ENCODE data around the gene PITHD1. TPM values are rescaled to one million over a fixed set of nuclear protein-coding genes. Genes with fewer than 3 reads are reported as not detected.

Gene PITHD1
- total and polyA plus RNA-seq, 4 experiments from 2014 or later, result 65.3 to 82.2 (median 80.2) TPM

DNA sequence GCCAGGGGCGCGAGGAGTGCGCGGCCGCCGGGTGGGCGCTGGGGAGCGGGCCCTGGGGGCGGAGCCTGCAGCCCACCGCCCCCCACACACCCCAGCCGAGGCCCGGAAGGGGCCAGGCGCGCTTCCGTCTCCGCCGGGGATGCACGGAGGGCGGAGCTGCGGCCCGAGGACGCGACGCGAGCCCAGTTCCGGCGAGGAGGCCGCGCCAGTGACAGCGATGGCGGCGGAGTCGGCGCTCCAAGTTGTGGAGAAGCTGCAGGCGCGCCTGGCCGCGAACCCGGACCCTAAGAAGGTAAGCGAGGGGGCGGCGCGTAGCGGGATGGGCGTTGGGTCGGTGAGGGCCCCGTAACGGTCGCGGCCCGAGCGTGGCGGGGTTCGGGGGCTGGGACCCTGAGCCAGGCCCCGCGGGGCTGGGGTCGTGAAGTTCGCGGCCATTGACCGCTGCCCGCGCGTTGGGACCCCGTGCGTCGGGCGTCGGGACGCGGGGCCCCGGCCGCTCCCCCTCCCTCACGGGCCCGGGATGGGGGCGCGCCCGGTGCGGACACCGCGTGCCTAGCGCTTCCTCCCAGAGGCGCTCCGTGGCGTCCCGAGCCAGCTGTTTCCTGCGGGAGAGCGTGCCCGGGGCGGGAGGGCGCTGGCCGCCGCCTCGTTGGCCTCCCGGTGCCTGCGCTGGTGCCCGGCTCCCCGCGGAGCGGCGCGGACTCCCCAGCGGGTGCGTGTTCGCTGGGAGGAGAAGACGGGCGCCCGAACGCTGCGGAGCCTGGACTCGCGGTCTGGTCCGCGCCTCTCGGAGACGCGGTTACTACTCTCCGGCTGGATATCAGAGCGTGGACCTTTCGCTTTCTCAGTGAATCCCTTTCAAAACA lies 34.7 kb upstream of the PITHD1 start, which contains the start of gene ELOA:
Gene ELOA, plus strand, starts transcription at position 185 of the 866 bp plus-strand sequence. Its CDS starts 33 bp downstream, at position 218.
- Histone ChIP-seq H3K27ac (ENCODE audit: low read depth, low read length) (peak within 1 kb of the TSS; percentile 87), H3K4me1 (ENCODE audit: insufficient read depth, low read length) (peaks cover 51% of the 10 kb centered on the region), H3K4me3 (ENCODE audit: low read length in 2 of 2) (peak within 1 kb of the TSS; percentile 75 to 89), H3K27me3 (ENCODE audit: insufficient read depth, low read length) (no peaks in the 10 kb centered on the region), H3K9me3 (ENCODE audit: control insufficient read depth in 1 of 2, low read length in 2 of 2) (no peaks in the 10 kb centered on the region), H3K36me3 (ENCODE audit: insufficient read depth, low read length) (no peaks in the 10 kb centered on the region)
- CTCF ChIA-PET (ENCODE audit: partially characterized antibody), result interaction anchor here (2.3 kb wide), 1 partner anchor 28 kb away, joined by 8 read pairs; no protein-coding TSS in a partner anchor
- intact Hi-C loops (cut with micrococcal nuclease), result loop anchor here (1.0 to 5.0 kb wide), 2 partner anchors 34 to 52 kb away; partner anchors contain the start of genes PITHD1 and RPL11
- peak within 1 kb of the TSS; percentile 92 to 95 (median 94) for H3K27ac Mint-ChIP-seq
- H3K27me3 Mint-ChIP-seq, result no peaks in the 10 kb centered on the region
- peak; percentile 74 to 78 (median 77) for DNase-seq
- H3K4me3 Mint-ChIP-seq, result peak within 1 kb of the TSS; percentile 91 to 97 (median 92)
- H3K4me1 Mint-ChIP-seq, result peaks cover 38 to 57% (median 46%) of the 10 kb centered on the region in 4 donors
- POLR2A ChIA-PET (ENCODE audit: partially characterized antibody), result interaction anchor here (0.6 to 3.2 kb wide), 14 partner anchors 8 to 241 kb away, joined by 3 to 40 read pairs (median 4); partner anchors contain the start of genes HMGCL, LYPLA2, PITHD1 and RPL11
- H3K36me3 Mint-ChIP-seq, result peaks cover 7 to 31% of the 10 kb centered on the region in 2 donors
- no peaks in the 10 kb centered on the region for H3K9me3 Mint-ChIP-seq

DNA sequence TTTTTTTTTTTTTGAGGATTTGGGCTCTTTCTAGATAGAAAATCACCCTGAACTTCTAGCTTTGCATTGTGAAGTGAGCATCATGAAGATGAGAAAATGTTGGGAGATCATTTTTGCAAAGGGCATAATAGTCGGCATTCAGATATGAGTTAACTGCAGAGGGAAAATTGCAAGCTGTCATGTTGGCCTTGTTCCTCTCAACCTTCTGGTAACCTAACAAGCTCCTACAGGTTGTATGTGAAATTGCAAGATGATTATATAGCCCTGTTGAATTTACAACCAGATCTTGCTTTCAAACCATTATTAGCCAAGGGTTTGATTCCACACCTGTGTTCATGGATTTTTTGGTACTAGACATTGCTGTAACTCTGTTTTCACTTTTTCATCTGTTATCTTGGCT lies 32.7 kb upstream of the PITHD1 start:
- Mint-ChIP-seq H3K36me3 (peaks cover 8 to 44% of the 10 kb centered on the region in 2 donors), H3K27ac (peak overlapping the region in 6 of 7 donors; percentile 48 to 94 (median 68)), H3K4me1 (peaks cover 39 to 68% (median 50%) of the 10 kb centered on the region in 4 donors), H3K4me3 (peak overlapping the region; percentile 55 to 97 (median 92)), H3K9me3 (no peaks in the 10 kb centered on the region), H3K27me3 (no peaks in the 10 kb centered on the region)
- peaks cover 5% of the 10 kb centered on the region for H3K36me3 ChIP-seq (ENCODE audit: insufficient read depth, low read length)
- no peak overlapping the region for H3K27ac ChIP-seq (ENCODE audit: low read depth, low read length)
- H3K4me3 ChIP-seq (ENCODE audit: low read length in 2 of 2), result no peak overlapping the region
- no peaks in the 10 kb centered on the region for H3K9me3 ChIP-seq (ENCODE audit: control insufficient read depth in 1 of 2, low read length in 2 of 2)
- no peaks in the 10 kb centered on the region for H3K27me3 ChIP-seq (ENCODE audit: insufficient read depth, low read length)
- peaks cover 56% of the 10 kb centered on the region for H3K4me1 ChIP-seq (ENCODE audit: insufficient read depth, low read length)
- ChIA-PET POLR2A (ENCODE audit: partially characterized antibody) (interaction anchor here (0.7 to 3.2 kb wide), 3 partner anchors 13 to 54 kb away, joined by 3 to 40 read pairs (median 3); partner anchors contain the start of gene RPL11), CTCF (ENCODE audit: partially characterized antibody) (interaction anchor here (0.7 to 1.6 kb wide), 4 partner anchors 9 to 54 kb away, joined by 3 to 5 read pairs (median 4); partner anchors contain the start of gene RPL11)
- peak in 4 of 5 donors; percentile 21 to 37 (median 28) for DNase-seq
- intact Hi-C loops (cut with micrococcal nuclease), result no loop called here

DNA sequence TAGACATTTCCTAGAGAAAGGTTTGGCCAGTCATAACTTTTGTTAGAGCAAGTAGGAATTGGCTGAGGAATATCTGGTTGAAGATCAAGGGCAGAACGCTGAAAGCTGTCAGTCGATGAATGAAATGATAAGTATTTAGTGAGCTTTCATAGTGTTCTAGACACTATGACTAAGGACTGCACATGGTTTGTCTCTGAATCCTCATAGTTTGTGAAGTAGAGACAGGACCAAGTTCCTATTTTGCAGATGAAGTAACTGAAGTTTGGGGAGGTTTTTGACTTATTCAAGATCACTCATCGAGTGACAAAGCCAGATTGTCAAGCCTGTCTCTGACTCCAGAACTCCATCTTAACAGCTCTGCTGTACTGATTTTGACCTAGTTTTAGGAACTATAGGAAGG lies 30.2 kb upstream of the PITHD1 start:
- peaks cover 20 to 60% of the 10 kb centered on the region in 2 donors for H3K36me3 Mint-ChIP-seq
- POLR2A ChIA-PET (ENCODE audit: partially characterized antibody), result interaction anchor here (0.7 kb wide), 1 partner anchor 251 kb away, joined by 3 read pairs; no protein-coding TSS in a partner anchor
- DNase-seq, result no peak

DNA sequence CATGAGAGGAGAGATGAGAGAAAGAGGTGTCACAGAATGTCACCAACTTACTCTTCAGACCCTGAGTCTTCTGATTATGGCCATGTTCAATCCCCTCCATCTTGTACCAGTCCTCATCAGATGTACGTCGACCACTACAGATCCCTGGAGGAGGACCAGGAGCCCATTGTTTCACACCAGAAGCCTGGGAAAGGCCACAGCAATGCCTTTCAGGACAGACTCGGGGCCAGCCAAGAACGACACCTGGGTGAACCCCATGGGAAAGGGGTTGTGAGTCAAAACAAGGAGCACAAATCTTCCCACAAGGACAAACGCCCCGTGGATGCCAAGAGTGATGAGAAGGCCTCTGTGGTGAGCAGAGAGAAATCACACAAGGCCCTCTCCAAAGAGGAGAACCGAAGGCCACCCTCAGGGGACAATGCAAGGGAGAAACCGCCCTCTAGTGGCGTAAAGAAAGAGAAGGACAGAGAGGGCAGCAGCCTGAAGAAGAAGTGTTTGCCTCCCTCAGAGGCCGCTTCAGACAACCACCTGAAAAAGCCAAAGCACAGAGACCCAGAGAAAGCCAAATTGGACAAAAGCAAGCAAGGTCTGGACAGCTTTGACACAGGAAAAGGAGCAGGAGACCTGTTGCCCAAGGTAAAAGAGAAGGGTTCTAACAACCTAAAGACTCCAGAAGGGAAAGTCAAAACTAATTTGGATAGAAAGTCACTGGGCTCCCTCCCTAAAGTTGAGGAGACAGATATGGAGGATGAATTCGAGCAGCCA lies 27.0 kb upstream of the PITHD1 start:
- Histone ChIP-seq H3K36me3 (ENCODE audit: insufficient read depth, low read length) (peaks cover 62% of the 10 kb centered on the region), H3K4me3 (ENCODE audit: low read length in 2 of 2) (no peak overlapping the region), H3K27me3 (ENCODE audit: insufficient read depth, low read length) (no peaks in the 10 kb centered on the region), H3K4me1 (ENCODE audit: insufficient read depth, low read length) (peaks cover 23% of the 10 kb centered on the region), H3K9me3 (ENCODE audit: control insufficient read depth in 1 of 2, low read length in 2 of 2) (no peaks in the 10 kb centered on the region), H3K27ac (ENCODE audit: low read depth, low read length) (no peak overlapping the region)
- peaks cover 21 to 37% (median 28%) of the 10 kb centered on the region in 4 donors for H3K4me1 Mint-ChIP-seq
- intact Hi-C loops (cut with micrococcal nuclease), result no loop called here
- POLR2A ChIA-PET (ENCODE audit: partially characterized antibody), result interaction anchor here (1.6 kb wide), 1 partner anchor 8 kb away, joined by 8 read pairs; the partner anchor contains the start of gene ELOA
- no peaks in the 10 kb centered on the region for H3K27me3 Mint-ChIP-seq
- no peaks in the 10 kb centered on the region for H3K9me3 Mint-ChIP-seq
- peak overlapping the region in 1 of 8 donors; percentile 45 for H3K4me3 Mint-ChIP-seq
- peak overlapping the region in 6 of 7 donors; percentile 35 to 68 (median 46) for H3K27ac Mint-ChIP-seq
- DNase-seq, result peak in 3 of 5 donors; percentile 29 to 37 (median 35)
- H3K36me3 Mint-ChIP-seq, result peaks cover 46 to 81% of the 10 kb centered on the region in 2 donors
- CTCF ChIA-PET (ENCODE audit: partially characterized antibody), result no interaction called here

More for the DNA sequence above, 30.2 kb upstream of the PITHD1 start:
- Histone ChIP-seq H3K27ac (ENCODE audit: low read depth, low read length) (no peak overlapping the region), H3K36me3 (ENCODE audit: insufficient read depth, low read length) (peaks cover 30% of the 10 kb centered on the region), H3K4me1 (ENCODE audit: insufficient read depth, low read length) (peaks cover 44% of the 10 kb centered on the region), H3K9me3 (ENCODE audit: control insufficient read depth in 1 of 2, low read length in 2 of 2) (no peaks in the 10 kb centered on the region), H3K4me3 (ENCODE audit: low read length in 2 of 2) (no peak overlapping the region), H3K27me3 (ENCODE audit: insufficient read depth, low read length) (no peaks in the 10 kb centered on the region)
- Mint-ChIP-seq H3K27me3 (no peaks in the 10 kb centered on the region), H3K27ac (peak overlapping the region in 5 of 7 donors; percentile 1 to 62 (median 57)), H3K9me3 (no peaks in the 10 kb centered on the region), H3K4me1 (peaks cover 34 to 59% (median 44%) of the 10 kb centered on the region in 4 donors), H3K4me3 (peak overlapping the region in 2 of 8 donors; percentile 5 to 10)
- intact Hi-C loops (cut with micrococcal nuclease), result no loop called here
- CTCF ChIA-PET (ENCODE audit: partially characterized antibody), result interaction anchor here (1.3 to 2.0 kb wide), 3 partner anchors 10 to 49 kb away, joined by 3 to 12 read pairs (median 3); no protein-coding TSS in a partner anchor

DNA sequence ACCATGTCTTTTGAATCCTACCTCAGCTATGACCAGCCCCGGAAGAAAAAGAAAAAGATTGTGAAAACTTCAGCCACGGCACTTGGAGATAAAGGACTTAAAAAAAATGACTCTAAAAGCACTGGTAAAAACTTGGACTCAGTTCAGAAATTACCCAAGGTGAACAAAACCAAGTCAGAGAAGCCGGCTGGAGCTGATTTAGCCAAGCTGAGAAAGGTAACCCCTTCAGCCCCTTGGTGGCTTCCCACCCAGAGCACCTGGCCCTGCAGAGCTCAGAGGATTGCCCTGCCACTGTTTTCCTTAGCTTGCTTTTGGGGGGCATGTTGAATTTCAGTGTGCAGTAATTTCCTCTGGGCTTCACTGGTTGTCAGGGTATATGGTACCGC lies 26.4 kb upstream of the PITHD1 start:
- POLR2A ChIA-PET (ENCODE audit: partially characterized antibody), result interaction anchor here (1.6 kb wide), 1 partner anchor 8 kb away, joined by 8 read pairs; the partner anchor contains the start of gene ELOA
- no peaks in the 10 kb centered on the region for H3K27me3 Mint-ChIP-seq
- no peak overlapping the region for H3K4me3 ChIP-seq (ENCODE audit: low read length in 2 of 2)
- peaks cover 17 to 33% (median 24%) of the 10 kb centered on the region in 4 donors for H3K4me1 Mint-ChIP-seq
- no peaks in the 10 kb centered on the region for H3K9me3 Mint-ChIP-seq
- H3K4me3 Mint-ChIP-seq, result no peak overlapping the region
- no peak overlapping the region for H3K27ac ChIP-seq (ENCODE audit: low read depth, low read length)
- CTCF ChIA-PET (ENCODE audit: partially characterized antibody), result no interaction called here
- peaks cover 47 to 83% of the 10 kb centered on the region in 2 donors for H3K36me3 Mint-ChIP-seq
- peaks cover 19% of the 10 kb centered on the region for H3K4me1 ChIP-seq (ENCODE audit: insufficient read depth, low read length)
- H3K27me3 ChIP-seq (ENCODE audit: insufficient read depth, low read length), result no peaks in the 10 kb centered on the region
- H3K27ac Mint-ChIP-seq, result peak overlapping the region in 3 of 7 donors; percentile 35 to 68 (median 50)
- intact Hi-C loops (cut with micrococcal nuclease), result no loop called here
- no peak for DNase-seq
- no peaks in the 10 kb centered on the region for H3K9me3 ChIP-seq (ENCODE audit: control insufficient read depth in 1 of 2, low read length in 2 of 2)
- peaks cover 68% of the 10 kb centered on the region for H3K36me3 ChIP-seq (ENCODE audit: insufficient read depth, low read length)

DNA sequence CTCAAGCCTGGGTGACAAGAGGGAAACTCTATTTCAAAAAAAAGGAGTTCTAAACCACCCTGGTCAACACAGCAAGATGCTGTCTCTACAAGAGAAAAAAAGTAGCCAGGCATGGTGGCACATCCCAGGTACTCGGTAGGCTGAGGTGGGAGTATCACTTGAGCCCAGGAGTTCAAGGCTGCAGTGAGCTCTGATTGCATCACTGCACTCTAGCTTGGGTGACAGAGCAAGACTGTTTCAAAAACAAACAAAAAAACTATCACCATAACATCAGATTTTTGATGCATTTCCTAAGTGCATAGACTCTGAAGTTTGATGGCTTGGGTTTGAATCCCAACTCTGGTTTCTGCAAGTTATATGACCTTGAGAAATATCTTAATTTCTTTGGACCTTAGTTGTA lies 25.3 kb upstream of the PITHD1 start:
- H3K4me3 ChIP-seq (ENCODE audit: low read length in 2 of 2), result no peak overlapping the region
- peaks cover 8 to 22% (median 14%) of the 10 kb centered on the region in 4 donors for H3K4me1 Mint-ChIP-seq
- no peak overlapping the region for H3K4me3 Mint-ChIP-seq
- no peak for DNase-seq
- ChIA-PET POLR2A (ENCODE audit: partially characterized antibody) (interaction anchor here (1.6 kb wide), 1 partner anchor 9 kb away, joined by 8 read pairs; the partner anchor contains the start of gene ELOA), CTCF (ENCODE audit: partially characterized antibody) (interaction anchor here (1.9 to 3.3 kb wide), 2 partner anchors 8 to 18 kb away, joined by 5 to 13 read pairs; no protein-coding TSS in a partner anchor)
- intact Hi-C loops (cut with micrococcal nuclease), result no loop called here
- no peak overlapping the region for H3K27ac ChIP-seq (ENCODE audit: low read depth, low read length)
- no peaks in the 10 kb centered on the region for H3K9me3 Mint-ChIP-seq
- H3K27me3 Mint-ChIP-seq, result no peaks in the 10 kb centered on the region
- peaks cover 73% of the 10 kb centered on the region for H3K36me3 ChIP-seq (ENCODE audit: insufficient read depth, low read length)
- H3K4me1 ChIP-seq (ENCODE audit: insufficient read depth, low read length), result peaks cover 11% of the 10 kb centered on the region
- H3K27me3 ChIP-seq (ENCODE audit: insufficient read depth, low read length), result no peaks in the 10 kb centered on the region
- H3K36me3 Mint-ChIP-seq, result peaks cover 44 to 86% of the 10 kb centered on the region in 2 donors
- H3K9me3 ChIP-seq (ENCODE audit: control insufficient read depth in 1 of 2, low read length in 2 of 2), result no peaks in the 10 kb centered on the region
- no peak overlapping the region for H3K27ac Mint-ChIP-seq

Measured in CD4-positive, alpha-beta memory T cell (primary cell).